AG04450 (cell line): Measurements from ENCODE around the gene CLDN16. TPM values are rescaled to one million over a fixed set of nuclear protein-coding genes. Genes with fewer than 3 reads are reported as not detected.
A peak's percentile ranks its signal among the peaks of the same experiment; 100 is the strongest.

ENCODE experiments used
- CTCF ChIA-PET: fragments of 300-600, 350-600 bp; formaldehyde crosslinking; extraction: SDS; loops from one replicate; lab custom pipeline; 2022; ENCODE audit warnings: antibody characterized with exemption, inconsistent platforms; lab: Charles Lee
- POLR2A ChIA-PET: fragments of 350-600 bp; formaldehyde crosslinking; extraction: SDS; loops from one replicate; lab custom pipeline; 2021; ENCODE audit warnings: antibody characterized with exemption, inconsistent platforms; lab: Yijun Ruan, JAX
- DNase-seq: peaks from one replicate; pipeline ENCODE4 v3.0.0-alpha.2; 2011; ENCODE audit warnings: low read depth, low spot score
- H3K27ac ChIP-seq: one replicate; pipeline ENCODE4 v1.5.1; 2012; ENCODE audit warnings: low read depth, low read length, control low read depth
- H3K27me3 ChIP-seq: one replicate; pipeline ENCODE4 v1.6.0; 2012; ENCODE audit warnings: low read length; ENCODE audit not compliant: control insufficient read depth, insufficient read depth
- H3K4me3 ChIP-seq: 2 replicates; pipeline ENCODE4 v1.5.1; 2011; ENCODE audit warnings: mild to moderate bottlenecking, low read depth, low read length, control low read depth
- H3K9me3 ChIP-seq: 2 replicates; pipeline ENCODE4 v1.5.1; 2012; ENCODE audit warnings: low read length; ENCODE audit not compliant: control insufficient read depth, insufficient read depth
- CTCF ChIP-seq: IDR thresholded peaks from 2 replicates; pipeline ENCODE4 v1.5.1; 2011; ENCODE audit warnings: low read depth, low read length, control low read depth, inconsistent platforms
- polyA plus RNA-seq: library from polyadenylated mRNA; depleted of rRNA; stranded (reverse); fragments of >200 nt; gene quantifications from 2 replicates; pipeline ENCODE4 v1.2.3, GENCODE V29; 2011

The CLDN16 gene
- polyA plus RNA-seq, 1 experiment, result 0.04 TPM

GRCh38 chr3:190345027-190345821 is 42.7 kb upstream of the CLDN16 start:
- H3K27me3 ChIP-seq, result no peaks in the 10 kb centered on the region
- no peak for TF ChIP-seq CTCF
- ChIA-PET CTCF (interaction anchor here (0.9 to 3.4 kb wide), 5 partner anchors 10 to 383 kb away, joined by 3 to 38 read pairs (median 10); partner anchors contain the start of gene CLDN1), POLR2A (interaction anchor here (1.1 kb wide), 1 partner anchor 168 kb away, joined by 3 read pairs; the partner anchor contains the start of gene IL1RAP)
- H3K27ac ChIP-seq, result peak overlapping the region; percentile 94
- H3K9me3 ChIP-seq, result peaks cover 5% of the 10 kb centered on the region; the same call in 1 of the 2 replicates
- peak overlapping the region; percentile 38 for H3K4me3 ChIP-seq
- peak; percentile 85 for DNase-seq

- H3K27ac ChIP-seq, result peak overlapping the region; percentile 52
- no peak overlapping the region for H3K4me3 ChIP-seq
- no peak for DNase-seq
- ChIA-PET CTCF (interaction anchor here (2.2 to 3.4 kb wide), 2 partner anchors 23 to 384 kb away, joined by 12 to 38 read pairs; partner anchors contain the start of gene CLDN1), POLR2A (interaction anchor here (1.1 kb wide), 1 partner anchor 168 kb away, joined by 3 read pairs; the partner anchor contains the start of gene IL1RAP)
- H3K9me3 ChIP-seq, result peaks cover 3% of the 10 kb centered on the region; the same call in 1 of the 2 replicates
- no peak for TF ChIP-seq CTCF
- H3K27me3 ChIP-seq, result no peaks in the 10 kb centered on the region
Observed at GRCh38 chr3:190345878-190346277, 42.1 kb upstream of the CLDN16 start.

- H3K4me3 ChIP-seq, result no peak overlapping the region
- no peak overlapping the region for H3K27ac ChIP-seq
- CTCF ChIA-PET, result no interaction called here
- no peak for DNase-seq
- POLR2A ChIA-PET, result no interaction called here
- TF ChIP-seq CTCF, result no peak
- H3K9me3 ChIP-seq, result no peaks in the 10 kb centered on the region
- H3K27me3 ChIP-seq, result no peaks in the 10 kb centered on the region
Observed at GRCh38 chr3:190346541-190346940, 41.4 kb upstream of the CLDN16 start.

GRCh38 chr3:190352861-190353457 is 35.0 kb upstream of the CLDN16 start:
- DNase-seq, result no peak
- Histone ChIP-seq H3K27me3 (no peaks in the 10 kb centered on the region), H3K4me3 (no peak overlapping the region), H3K27ac (no peak overlapping the region), H3K9me3 (no peaks in the 10 kb centered on the region)
- CTCF ChIA-PET, result interaction anchor here (0.5 to 2.9 kb wide), 5 partner anchors 9 to 70 kb away, joined by 3 to 23 read pairs (median 3); partner anchors contain the start of gene CLDN1
- POLR2A ChIA-PET, result no interaction called here
- no peak for TF ChIP-seq CTCF
